KBM-7 (cell line): Measurements from ENCODE around the gene GRK6.

ENCODE experiments used
- DNase-seq: peaks from one replicate; pipeline ENCODE4 v3.0.0-alpha.2; 2015
- in situ Hi-C: fragments of 300-500 bp; cut with MboI; formaldehyde crosslinking; loops from 2 replicates; pipeline ENCODE4 v1.14.3; 2020; ENCODE audit warnings: low sequenced_read_pairs, low pct_unique_long_range_greater_than_20kb, mixed read lengths

The GRK6 gene

DNA sequence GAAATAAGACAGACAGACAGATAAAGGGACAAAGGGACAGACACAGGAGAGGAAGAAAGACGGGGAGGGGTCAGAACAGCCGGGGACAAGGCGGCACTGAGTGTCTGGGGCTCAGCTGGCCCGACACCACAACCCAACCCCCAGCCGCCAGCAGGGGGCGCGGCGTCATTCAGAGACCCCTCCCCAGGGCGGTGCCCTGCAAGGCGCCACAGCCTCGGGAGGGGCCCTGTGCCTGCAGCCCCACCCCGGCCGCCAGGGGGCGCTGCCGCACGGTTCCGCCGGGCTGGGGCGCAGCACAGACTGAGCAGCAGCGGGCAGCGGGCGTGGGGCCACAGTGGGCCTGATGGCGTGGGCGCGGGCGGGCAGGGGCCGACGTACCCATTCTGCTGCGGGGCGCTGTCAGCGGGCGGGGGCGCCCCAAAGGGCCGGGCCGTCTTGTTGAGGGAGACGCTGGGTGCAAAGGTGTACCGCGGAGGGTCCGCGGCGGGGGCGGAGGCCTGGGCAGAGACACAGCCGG is 65.0 kb downstream of the GRK6 start:
- in situ Hi-C loops, result no loop called here
- DNase-seq, result peak; percentile 37

DNA sequence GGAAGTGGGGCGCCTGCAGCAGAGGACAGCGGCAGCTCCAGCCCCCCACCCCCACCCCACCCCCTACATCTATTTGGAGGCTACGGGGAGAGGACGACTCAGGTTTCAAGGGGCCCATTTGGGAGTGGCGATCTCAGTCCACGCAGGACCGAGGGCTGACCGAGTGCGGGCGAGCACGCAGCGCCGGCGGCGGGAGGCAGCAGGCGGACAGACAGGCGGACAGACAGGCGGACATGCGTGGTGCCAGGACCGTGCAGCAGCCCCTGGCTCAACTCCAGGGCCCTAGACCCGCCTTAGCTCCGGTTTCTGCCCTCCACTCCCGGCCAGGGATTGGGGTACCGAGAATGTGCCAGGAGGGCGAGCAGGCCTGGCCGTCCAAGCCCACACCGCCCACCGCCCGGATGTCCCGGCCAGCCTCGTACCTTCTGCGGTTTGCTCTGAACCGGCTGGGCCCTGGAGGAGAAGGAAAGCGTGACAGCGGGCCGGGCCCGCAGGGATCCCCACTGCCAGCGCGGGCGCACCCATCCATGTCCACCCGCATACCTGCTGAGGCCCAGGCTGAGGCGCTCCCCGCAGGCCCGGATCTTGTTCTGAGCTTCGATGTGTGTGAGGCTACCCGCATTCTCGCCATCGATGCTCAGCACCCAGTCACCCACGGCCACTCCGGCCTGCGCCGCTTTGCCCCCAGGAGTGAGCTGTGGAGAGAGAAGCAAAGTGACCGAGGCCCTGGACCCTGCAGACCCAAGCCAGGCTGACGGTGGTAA is 65.7 kb downstream of the GRK6 start:
- in situ Hi-C loops, result no loop called here
- no peak for DNase-seq
